KOPT-K1 (cell line): ENCODE results near the gene KCNMB3.
"Not testable (repeated sequence)": the region's sequence is repeated elsewhere in the genome, so short reads cannot be mapped to it uniquely, and the experiment has no call there.

Source experiments
- H3K27ac ChIP-seq: fragments of 200-600 bp; sonication (generic); 2 replicates; pipeline ENCODE4 v1.5.1; 2016; ENCODE audit warnings: antibody characterized with exemption, mild to moderate bottlenecking, low read depth, low read length; ENCODE audit not compliant: poor library complexity, severe bottlenecking
- H3K36me3 ChIP-seq: fragments of 200-600 bp; sonication (generic); 2 replicates; pipeline ENCODE4 v1.5.1; 2017; ENCODE audit warnings: antibody characterized with exemption, mild to moderate bottlenecking, low read length, moderate library complexity; ENCODE audit not compliant: insufficient read depth
- H3K9me3 ChIP-seq: fragments of 200-600 bp; sonication (generic); 2 replicates; pipeline ENCODE4 v1.5.1; 2017; ENCODE audit warnings: antibody characterized with exemption, low read length, mild to moderate bottlenecking; ENCODE audit not compliant: insufficient read depth, poor library complexity, severe bottlenecking

The KCNMB3 gene

DNA sequence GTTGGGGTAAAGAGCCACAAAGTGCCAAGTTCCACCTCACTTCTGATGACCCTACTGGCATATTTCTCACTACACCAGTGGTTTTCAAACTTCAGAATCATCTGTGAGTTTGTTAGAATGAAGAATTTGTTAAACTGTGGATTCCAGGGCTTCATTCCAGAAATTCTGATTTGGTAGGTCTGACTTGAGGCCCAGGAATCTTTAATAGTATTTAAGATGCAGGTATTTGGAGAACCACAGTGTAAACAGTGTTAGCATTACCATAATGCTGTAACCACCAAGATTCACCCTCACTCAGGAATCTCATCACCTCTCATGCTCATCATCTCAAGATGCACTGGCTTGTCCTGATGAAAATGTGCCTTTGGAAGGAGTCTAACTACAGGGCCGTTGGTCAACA is 6.0 kb downstream of the KCNMB3 start:
- Histone ChIP-seq H3K36me3 (no peaks in the 10 kb centered on the region), H3K27ac (no peak overlapping the region), H3K9me3 (no peaks in the 10 kb centered on the region)

DNA sequence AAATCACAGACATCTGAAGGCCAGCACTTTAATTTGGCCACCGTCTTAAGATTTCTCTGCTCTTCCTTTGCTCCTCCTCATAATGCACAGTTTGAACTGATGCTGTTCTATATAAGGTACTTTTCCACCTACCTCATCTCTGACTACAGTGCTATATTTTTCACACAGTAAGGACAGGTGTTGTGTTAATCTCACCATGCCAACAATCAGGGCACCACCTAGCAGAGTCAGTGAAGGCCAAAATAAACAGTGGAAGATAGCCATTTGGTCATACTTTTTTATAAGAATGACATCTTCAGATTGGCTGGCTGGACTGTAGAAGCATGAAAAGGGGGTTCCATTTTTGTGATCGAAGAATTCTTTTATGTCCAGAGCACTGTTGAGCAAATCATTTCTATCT is 8.1 kb downstream of the KCNMB3 start:
- H3K9me3 ChIP-seq, H3K36me3 ChIP-seq, H3K27ac ChIP-seq: not testable (repeated sequence)

DNA sequence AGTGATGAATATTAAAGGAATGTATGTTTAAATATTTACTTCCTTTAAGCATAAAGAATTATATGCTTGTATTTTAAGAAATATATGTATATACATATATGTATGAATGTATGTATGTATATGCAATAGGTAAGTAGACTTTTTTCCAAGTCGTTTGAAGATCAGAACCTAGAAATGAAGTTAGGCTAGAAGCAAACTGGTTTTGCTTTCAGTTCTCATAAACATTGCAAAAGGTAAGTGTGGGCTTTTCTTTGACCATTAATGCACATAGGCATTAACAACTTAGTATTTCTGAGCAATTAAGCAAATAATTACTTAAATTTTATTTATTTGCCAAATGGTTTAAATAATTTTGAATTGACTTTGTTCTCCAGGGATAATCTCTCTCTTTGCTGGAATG is 10.6 kb downstream of the KCNMB3 start:
- H3K9me3 ChIP-seq, H3K36me3 ChIP-seq, H3K27ac ChIP-seq: not testable (repeated sequence)

DNA sequence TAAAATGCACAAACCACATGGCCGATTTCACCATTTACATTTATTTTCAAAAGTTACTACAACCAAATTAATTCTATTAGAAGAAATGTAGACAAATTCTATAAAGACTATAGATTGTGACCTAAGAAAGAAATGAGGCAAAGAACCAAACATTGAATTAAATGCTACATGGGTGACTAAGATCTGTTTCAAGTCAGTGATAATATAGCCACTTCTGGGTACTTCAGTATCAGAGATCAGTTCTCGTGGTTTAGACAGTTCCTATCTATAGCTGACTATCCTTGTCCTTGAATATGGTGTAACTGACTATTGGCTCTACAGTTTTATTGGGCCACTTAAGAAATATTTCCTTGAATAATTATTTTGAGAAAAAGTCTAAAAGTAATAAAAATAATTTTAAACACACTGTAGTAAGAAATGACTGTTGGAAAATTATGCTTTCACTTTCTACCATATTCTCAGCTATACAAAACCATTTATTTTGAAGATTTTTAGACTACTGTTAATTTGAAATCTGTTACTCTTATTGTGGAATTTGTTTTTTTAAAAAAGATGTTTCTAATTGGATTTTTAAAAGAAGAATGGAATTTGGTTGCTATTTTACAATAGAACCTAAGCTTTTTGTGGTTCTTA is 14.1 kb downstream of the KCNMB3 start:
- H3K27ac ChIP-seq, result peak overlapping the region; percentile 28
- peaks cover 4% of the 10 kb centered on the region for H3K36me3 ChIP-seq
- no peaks in the 10 kb centered on the region for H3K9me3 ChIP-seq

DNA sequence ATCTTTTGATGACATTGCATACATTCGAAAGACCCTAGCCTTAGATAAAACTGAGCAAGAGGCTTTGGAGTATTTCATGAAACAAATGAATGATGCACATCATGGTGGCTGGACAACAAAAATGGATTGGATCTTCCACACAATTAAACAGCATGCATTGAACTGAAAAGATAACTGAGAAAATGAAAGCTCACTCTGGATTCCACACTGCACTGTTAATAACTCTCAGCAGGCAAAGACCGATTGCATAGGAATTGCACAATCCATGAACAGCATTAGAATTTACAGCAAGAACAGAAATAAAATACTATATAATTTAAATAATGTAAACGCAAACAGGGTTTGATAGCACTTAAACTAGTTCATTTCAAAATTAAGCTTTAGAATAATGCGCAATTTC is 16.7 kb downstream of the KCNMB3 start:
- H3K36me3 ChIP-seq, result peaks cover 21% of the 10 kb centered on the region
- H3K9me3 ChIP-seq, result no peaks in the 10 kb centered on the region
- H3K27ac ChIP-seq, result no peak overlapping the region

DNA sequence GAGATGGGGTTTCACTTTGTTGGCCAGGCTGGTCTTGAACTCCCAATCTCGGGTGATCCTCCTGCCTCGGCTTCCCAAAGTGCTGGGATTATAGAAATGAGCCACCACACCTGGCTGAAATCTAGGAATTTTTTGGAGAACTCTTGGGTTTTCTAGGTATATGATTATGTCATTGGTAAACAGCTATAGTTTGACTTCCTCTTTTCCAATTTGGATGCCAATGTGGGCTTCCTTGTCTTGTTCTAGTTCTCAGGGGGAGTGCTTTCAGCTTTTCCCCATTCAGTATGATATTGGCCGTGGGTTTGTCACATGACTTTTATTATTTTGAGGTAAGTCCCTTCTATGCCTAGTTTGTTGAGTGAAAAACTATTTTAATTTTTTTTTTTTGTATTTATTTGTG is 17.9 kb downstream of the KCNMB3 start:
- Histone ChIP-seq H3K36me3 (peaks cover 24% of the 10 kb centered on the region), H3K9me3 (no peaks in the 10 kb centered on the region), H3K27ac (no peak overlapping the region)

DNA sequence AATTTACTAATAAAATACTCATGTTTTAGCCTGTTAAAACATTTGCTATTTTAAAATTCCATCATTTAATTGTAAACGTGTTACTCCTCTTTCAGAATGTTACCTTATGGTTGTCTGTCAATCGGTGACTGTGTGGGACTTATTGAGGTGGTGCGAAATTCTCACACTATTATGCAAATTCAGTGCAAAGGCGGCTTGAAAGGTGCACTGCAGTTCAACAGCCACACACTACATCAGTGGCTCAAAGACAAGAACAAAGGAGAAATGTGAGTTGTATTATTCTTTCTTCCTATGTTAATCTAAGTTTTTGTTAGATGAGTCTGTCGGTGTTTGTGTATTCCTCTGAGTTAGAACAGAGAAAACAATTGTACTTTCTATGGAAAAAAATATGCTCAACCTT is 21.7 kb downstream of the KCNMB3 start:
- no peaks in the 10 kb centered on the region for H3K9me3 ChIP-seq
- H3K27ac ChIP-seq, result no peak overlapping the region
- peaks cover 41% of the 10 kb centered on the region for H3K36me3 ChIP-seq

DNA sequence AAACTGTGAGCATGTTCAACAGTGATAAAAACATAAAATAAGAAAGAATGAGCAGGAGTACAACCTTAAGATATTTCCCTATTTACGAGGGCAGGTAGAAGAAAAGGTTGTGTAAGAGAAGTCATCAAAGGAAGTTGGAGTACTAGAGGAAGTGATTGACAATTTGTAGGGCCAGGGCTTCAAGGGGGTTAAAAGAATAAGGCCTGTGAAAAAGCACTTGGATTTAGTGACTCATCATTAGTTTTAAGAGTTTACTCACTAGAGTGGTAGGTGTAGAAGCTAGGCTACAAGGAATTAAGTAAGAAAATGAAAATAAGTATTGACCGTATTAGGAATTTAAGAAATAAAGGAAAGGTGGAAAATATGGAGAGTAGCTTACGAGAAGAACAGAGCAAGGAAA is 23.6 kb downstream of the KCNMB3 start:
- Histone ChIP-seq H3K36me3 (peaks cover 49% of the 10 kb centered on the region), H3K27ac (no peak overlapping the region), H3K9me3 (no peaks in the 10 kb centered on the region)

DNA sequence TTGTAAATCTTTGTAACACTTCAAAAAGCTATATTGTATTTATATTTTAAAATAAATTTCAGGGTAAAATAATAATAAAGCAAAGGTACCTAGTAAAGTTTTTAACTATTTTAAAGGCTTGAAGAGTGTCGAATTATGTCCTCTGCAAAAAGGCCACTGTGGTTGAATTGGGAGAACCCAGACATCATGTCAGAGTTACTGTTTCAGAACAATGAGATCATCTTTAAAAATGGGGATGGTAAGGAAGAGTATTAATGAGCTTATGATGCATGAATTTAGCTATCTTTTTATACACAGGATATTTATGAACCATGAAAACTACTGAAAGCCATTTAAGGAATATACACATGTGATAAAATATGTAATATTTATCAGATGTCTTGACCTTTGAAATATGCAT is 26.3 kb downstream of the KCNMB3 start:
- H3K9me3 ChIP-seq, result no peaks in the 10 kb centered on the region
- H3K27ac ChIP-seq, result no peak overlapping the region
- peaks cover 46% of the 10 kb centered on the region for H3K36me3 ChIP-seq

DNA sequence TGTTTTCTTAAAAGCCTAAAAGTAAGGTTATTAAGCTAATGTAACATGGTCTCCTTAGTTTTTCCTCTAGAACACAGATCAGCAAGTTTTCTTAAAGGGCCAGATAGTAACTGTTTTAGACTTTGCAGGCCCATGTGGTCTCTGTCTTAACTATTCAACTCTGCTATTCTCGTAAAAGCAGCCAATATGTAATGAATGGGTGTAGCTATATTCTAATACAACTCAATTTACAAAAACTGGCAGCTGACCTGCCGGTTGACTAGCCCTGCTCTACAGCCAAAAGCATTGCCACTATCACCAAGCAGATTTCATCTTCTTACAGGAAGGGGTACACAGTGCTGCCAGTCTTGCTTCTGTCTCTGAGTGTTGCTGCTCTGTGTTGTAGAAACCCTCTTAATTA is 27.4 kb downstream of the KCNMB3 start:
- H3K9me3 ChIP-seq, result no peaks in the 10 kb centered on the region
- no peak overlapping the region for H3K27ac ChIP-seq
- peaks cover 42% of the 10 kb centered on the region for H3K36me3 ChIP-seq

DNA sequence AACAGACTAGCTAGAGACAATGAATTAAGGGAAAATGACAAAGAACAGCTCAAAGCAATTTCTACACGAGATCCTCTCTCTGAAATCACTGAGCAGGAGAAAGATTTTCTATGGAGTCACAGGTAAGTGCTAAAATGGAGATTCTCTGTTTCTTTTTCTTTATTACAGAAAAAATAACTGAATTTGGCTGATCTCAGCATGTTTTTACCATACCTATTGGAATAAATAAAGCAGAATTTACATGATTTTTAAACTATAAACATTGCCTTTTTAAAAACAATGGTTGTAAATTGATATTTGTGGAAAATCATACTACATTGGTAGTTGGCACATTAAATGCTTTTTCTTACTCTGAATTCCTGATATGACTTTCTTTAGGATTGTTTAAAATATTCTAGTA is 32.7 kb downstream of the KCNMB3 start:
- not testable (repeated sequence) for H3K27ac ChIP-seq, H3K9me3 ChIP-seq
- peaks cover 17% of the 10 kb centered on the region for H3K36me3 ChIP-seq

DNA sequence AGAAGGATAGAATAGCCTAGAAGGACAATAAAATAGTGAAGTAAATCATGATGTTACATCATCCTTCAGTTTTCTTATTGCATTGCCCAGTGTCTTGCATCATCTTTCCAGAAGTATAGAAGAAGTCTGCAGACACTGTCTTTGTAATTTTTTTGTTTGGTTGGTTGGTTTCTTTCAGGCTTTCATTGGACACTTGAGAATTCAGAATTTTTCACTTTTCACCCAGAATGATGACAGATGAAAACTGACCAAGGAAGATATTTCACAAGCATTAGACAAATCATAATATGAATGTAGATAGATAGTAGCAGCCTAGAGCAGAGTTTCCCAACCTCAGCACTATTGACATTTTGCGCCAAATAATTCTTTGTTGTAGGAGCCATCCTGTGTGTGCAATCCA is 35.4 kb downstream of the KCNMB3 start:
- not testable (repeated sequence) for H3K9me3 ChIP-seq, H3K27ac ChIP-seq
- peaks cover 12% of the 10 kb centered on the region for H3K36me3 ChIP-seq

DNA sequence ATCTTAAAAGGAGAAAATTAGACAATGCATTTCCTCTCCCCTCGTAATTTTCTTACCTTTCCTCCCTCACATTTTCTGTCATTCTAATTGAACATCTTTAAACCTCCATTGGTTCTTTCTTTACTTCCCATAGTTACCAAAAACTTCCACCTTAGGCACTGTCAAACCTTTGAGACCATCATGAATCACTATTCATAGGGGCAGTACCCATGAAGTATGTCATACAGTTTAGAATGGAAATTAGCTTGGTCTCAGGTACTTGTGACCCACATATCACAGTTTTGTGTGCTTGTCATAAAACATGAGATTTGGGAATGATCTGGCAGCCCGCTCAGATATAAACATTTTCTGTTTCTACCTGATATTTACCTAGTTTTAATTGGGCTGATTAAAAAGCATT is 50.1 kb downstream of the KCNMB3 start:
- H3K36me3 ChIP-seq, result peaks cover 15% of the 10 kb centered on the region; the same call in 1 of the 2 replicates

DNA sequence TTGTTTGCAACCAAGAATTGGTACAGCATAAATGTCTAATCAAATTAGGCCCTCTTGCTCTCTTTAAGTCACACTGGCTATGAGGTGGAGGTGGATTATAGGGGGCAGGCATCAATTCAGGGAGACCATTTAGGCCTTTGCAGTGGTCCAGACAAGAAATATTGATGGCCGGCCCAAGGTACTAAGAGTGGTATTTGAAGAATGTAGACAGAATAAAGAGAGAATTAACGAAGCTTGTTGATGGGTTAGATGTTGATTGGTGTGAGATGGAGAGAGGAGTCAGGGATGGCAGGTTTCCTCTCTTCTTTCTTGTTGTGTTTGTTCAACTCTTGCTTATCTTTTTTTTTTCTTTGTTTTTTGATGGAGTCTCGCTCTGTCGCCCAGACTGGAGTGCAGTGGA is 54.2 kb downstream of the KCNMB3 start:
- no peak overlapping the region for H3K27ac ChIP-seq

More for the DNA sequence above, 50.1 kb downstream of the KCNMB3 start:
- H3K27ac ChIP-seq, result no peak overlapping the region
- H3K9me3 ChIP-seq, result no peaks in the 10 kb centered on the region

DNA sequence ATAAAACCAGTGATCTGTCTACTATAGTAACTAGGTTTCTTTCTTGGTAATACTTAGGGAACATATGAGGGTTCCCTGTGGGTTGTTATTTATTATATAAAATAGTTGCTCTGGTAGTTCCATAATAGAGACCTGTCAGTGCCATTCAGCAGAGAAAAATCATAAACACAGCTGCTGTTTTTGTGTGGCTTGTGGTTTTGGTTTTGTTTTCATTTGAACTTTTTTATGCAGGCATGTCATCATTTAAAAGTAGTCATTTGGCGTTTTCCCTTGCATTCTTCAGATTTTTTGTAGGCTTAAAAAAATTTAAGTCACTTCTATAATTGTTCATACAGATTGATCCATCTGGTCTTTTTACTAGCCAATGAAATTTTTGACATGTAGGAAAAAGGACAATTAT is 54.8 kb downstream of the KCNMB3 start:
- Histone ChIP-seq H3K27ac (no peak overlapping the region), H3K9me3 (no peaks in the 10 kb centered on the region), H3K36me3 (no peaks in the 10 kb centered on the region)

More for the DNA sequence above, 54.2 kb downstream of the KCNMB3 start:
- no peaks in the 10 kb centered on the region for H3K36me3 ChIP-seq
- H3K9me3 ChIP-seq, result no peaks in the 10 kb centered on the region

DNA sequence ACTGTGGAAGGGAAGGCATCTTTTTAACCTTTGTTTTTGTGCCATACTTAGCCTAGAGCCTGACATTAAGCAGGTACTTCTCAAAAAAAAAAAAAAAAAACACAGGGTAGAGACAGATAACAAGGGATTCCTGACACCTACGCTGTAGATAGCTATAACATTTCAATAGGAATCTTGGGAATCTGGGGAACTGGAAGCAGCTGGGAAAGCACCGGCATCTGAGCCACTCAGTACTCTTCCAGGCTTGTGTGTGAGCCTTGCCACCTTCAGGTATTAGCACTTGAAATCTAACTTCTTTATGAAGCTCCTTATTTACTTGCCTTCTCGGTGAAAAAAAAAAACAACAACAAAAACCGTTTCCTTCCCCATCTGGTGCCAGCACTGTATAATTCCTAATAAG is 56.0 kb downstream of the KCNMB3 start:
- no peaks in the 10 kb centered on the region for H3K36me3 ChIP-seq
- H3K9me3 ChIP-seq, result no peaks in the 10 kb centered on the region
- no peak overlapping the region for H3K27ac ChIP-seq
